GM18867 (cell line): ENCODE data around the gene CARMIL1.

Experiments
- ATAC-seq: cut with Tn5 transposase; IDR thresholded peaks from one replicate; pipeline ENCODE4 v1.9.1; 2021; ENCODE audit warnings: mild to moderate bottlenecking, moderate library complexity; ENCODE audit not compliant: unreplicated experiment

The CARMIL1 gene

GRCh38 chr6:25601800-25602673 lies 322.9 kb downstream of the CARMIL1 start:
- ATAC-seq = no peak

DNA sequence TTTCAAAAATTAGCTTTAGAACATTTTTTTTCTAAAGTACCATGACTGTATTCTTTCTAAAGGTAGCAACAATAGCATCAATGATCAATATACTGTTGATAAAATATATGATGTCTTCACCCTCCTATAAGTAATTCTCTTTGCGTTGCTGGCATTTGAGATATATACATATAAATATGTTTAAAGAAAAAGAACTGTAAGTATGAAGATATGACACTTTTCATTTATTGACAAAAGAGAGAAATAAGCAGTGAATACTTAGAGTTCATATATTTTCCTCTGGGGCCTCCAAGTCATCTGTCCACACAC lies 323.5 kb downstream of the CARMIL1 start:
- no peak for ATAC-seq

DNA sequence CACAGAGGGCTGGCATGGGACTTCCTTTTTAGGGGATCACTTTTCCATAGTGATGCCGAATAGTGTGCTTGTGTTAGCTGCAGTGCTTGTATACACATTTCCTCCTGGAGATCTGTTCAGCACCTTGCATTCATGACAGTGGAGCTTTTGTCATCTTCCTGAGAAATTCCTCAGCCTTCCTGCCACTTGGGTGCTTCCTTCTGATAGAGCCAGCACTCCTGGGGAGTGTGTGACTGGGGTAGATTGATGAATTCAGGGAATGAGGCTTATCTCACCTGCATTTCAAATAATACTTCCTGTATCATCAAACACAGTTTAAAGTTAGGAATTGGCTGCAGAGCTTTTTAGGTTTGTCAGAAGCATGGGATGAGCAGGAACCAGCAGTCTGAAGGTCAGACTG lies 324.1 kb downstream of the CARMIL1 start:
- ATAC-seq = no peak

- no peak for ATAC-seq
Measured at GRCh38 chr6:25606151-25606550, 327.0 kb downstream of the CARMIL1 start.

DNA sequence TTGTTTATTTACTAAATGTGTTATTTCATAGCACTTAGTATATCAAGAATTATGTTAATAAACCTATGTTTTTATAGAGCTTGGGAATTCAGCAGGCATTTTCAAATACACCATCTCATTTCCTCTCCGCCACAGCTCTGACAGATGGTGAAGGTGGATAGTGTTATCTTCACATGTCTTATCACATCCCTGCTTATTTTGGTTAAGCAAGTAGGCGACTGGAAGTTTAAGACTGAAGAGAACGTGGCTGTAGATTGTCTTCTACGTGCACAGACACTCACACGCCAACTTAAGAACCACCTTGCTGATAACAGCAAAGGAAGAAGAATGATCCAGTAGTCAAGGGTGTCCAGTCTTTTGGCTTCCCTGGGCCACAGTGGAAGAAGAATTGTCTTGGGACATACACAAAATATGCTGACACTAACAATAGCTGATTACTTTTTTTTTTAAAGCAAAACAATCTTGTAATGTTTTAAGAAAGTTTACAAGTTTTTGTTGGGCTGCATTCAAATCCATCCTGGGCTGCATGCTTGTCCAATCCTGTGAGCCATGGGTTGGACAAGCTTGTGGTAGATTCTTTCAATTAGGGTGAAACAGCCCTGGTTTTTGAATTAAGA lies 329.5 kb downstream of the CARMIL1 start:
- no peak for ATAC-seq

GRCh38 chr6:25612666-25613065 lies 333.5 kb downstream of the CARMIL1 start:
- ATAC-seq = no peak

- no peak for ATAC-seq
Measured at GRCh38 chr6:25613415-25613814, 334.2 kb downstream of the CARMIL1 start.

DNA sequence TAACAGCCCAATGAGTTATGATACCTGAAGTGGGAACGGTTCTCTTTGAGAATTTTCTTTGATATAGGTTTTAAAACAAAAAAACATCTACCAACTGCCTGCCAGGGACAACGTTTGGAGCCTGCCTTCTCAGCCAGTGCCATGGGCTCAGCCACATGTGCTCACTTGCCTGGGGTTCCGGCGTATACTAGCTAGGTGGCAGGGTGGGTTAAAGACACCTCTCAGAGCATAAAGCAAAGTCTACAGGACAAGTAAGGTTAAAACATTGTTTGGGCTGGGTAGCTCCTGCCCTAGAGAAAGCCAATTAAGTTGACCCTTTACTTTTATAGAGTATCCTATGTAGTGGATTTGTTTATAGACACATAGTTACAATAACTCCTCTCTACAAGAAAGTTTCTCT lies 334.9 kb downstream of the CARMIL1 start:
- ATAC-seq = no peak

DNA sequence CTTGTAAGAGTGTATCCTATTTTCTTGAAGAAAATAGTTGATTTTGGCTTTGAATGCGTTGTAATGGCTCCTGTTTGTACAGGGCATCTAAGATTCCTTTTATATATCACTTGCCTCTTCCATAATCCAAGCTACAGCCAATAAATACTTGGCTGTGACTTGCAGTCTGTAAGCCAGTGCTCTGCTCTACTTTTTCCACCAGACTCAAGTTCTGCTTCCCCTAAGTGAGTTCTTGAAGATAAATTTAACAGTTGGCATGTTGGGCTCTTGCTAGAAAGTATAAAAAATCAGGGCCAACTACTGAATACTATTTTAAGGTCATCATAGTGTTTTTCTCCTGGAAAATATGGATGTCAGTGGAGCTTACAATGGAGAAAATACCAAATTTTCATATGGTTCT lies 336.3 kb downstream of the CARMIL1 start:
- ATAC-seq = no peak

- peak; percentile 46 for ATAC-seq
Measured at GRCh38 chr6:25617997-25618396, 338.8 kb downstream of the CARMIL1 start.

GRCh38 chr6:25619217-25619616 lies 340.0 kb downstream of the CARMIL1 start:
- ATAC-seq = no peak

GRCh38 chr6:25620391-25620790 lies 341.2 kb downstream of the CARMIL1 start:
- no peak for ATAC-seq

- no peak for ATAC-seq
Measured at GRCh38 chr6:25623065-25623464, 343.9 kb downstream of the CARMIL1 start.

- no peak for ATAC-seq
Measured at GRCh38 chr6:25623879-25624278, 344.7 kb downstream of the CARMIL1 start.

DNA sequence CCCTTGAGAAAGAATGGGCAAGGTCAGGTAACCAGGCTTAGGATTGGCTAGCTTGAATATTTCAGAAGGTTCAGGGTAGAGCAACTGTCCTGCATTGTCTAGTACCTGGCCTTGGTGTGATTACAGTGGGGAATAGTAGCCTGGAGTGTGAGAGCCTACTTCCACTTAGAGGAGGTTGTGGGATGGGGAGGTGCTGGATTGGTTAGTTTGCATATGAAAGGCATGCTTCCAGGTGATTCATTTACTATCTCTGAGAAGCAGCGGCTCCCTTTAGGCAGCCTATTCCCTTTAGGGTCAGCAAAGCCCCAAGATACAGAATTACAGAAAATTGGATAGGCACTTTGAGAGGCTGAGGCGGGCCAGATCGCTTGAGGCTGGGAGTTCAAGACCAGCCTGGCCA lies 347.8 kb downstream of the CARMIL1 start:
- ATAC-seq = no peak

GRCh38 chr6:25628471-25629197 lies 349.5 kb downstream of the CARMIL1 start:
- no peak for ATAC-seq

DNA sequence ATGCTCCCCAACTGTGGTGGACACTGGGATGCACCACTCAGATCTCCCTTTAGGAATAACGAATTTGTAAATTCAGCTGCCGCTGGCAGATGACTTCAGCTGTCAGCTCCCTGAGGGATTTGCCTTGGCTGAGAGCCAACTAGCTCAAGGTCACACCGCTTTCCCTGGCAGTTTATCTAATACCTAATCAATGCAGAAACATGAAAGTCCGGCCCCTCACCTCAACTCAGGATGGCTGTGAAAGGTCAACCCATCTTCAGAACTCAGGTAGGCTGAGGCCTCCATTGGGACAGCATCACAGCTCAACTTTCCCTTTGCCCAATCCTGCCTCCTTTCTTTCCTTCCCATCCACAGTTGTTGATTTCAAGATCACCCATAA lies 350.0 kb downstream of the CARMIL1 start:
- no peak for ATAC-seq

GRCh38 chr6:25630508-25631278 lies 351.5 kb downstream of the CARMIL1 start:
- ATAC-seq = no peak

- ATAC-seq = no peak
Measured at GRCh38 chr6:25635886-25636317, 356.7 kb downstream of the CARMIL1 start.

DNA sequence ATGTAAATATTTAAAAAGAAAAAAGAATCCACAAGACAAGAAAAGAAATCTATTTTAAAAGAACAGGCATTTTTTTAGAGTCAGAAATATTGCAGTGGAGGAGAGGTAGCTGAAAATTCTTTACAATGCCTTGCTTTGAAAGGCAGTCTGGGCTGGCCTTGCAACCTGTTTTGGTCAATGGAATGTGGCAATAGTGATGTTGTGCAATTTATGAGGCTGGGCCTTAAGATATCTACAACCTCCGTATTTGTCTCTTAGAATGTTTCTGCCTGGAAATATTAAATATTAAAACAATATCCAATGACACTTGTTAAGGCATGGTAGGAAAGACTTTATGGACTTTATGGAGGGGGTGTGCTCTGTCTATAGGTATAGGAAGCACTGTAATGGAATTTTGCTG lies 358.0 kb downstream of the CARMIL1 start:
- ATAC-seq = no peak

DNA sequence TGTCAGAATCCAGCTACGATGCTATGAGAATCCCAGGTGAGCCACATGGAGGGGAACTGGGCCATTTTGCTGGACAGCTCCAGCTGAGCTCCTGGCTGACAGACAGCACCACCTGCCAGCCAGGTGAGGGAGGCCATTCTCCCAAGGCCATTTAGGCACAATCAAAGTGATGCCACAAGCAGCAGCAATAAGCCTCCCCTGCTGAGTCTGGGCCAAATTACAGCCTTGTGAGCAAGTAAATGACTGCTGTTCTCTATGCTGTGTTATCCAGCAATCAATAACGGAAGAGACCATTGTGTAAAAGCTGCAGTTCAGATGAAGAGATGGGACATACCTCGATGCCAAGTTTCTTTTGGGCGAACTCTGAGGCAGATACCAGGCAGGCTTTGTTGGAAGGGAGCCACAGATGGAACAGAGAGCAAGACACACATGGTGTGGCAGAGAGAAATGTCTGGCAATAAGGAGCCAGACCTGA lies 358.8 kb downstream of the CARMIL1 start:
- no peak for ATAC-seq
